T-helper 1 cell (primary cell): ENCODE data around the gene VGLL4.

ENCODE experiments used
- DNase-seq, 5 donors: peaks; one replicate each; pipeline ENCODE4 v3.0.0-alpha.2; 2012 to 2020

VGLL4 gene

GRCh38 chr3:11563159-11563864 is 80.4 kb downstream of the VGLL4 start:
- DNase-seq: no peak

- no peak for DNase-seq
Observed at GRCh38 chr3:11562277-11562881, 81.3 kb downstream of the VGLL4 start.

- DNase-seq: no peak
Observed at GRCh38 chr3:11560746-11561145, 83.0 kb downstream of the VGLL4 start.

- no peak for DNase-seq
Observed at GRCh38 chr3:11559816-11560633, 83.7 kb downstream of the VGLL4 start.

GRCh38 chr3:11558918-11559815 is 84.5 kb downstream of the VGLL4 start:
- DNase-seq: no peak

GRCh38 chr3:11558411-11558903 is 85.3 kb downstream of the VGLL4 start:
- DNase-seq: no peak

GRCh38 chr3:11558002-11558401 is 85.7 kb downstream of the VGLL4 start:
- DNase-seq: no peak

GRCh38 chr3:11556851-11557644 is 86.7 kb downstream of the VGLL4 start:
- DNase-seq: no peak

- DNase-seq: no peak
Observed at GRCh38 chr3:11555881-11556633, 87.7 kb downstream of the VGLL4 start.

GRCh38 chr3:11555211-11555782 is 88.4 kb downstream of the VGLL4 start:
- no peak for DNase-seq

- DNase-seq: no peak
Observed at GRCh38 chr3:11554666-11555065, 89.0 kb downstream of the VGLL4 start.

GRCh38 chr3:11554236-11554610 is 89.5 kb downstream of the VGLL4 start:
- no peak for DNase-seq

- no peak for DNase-seq
Observed at GRCh38 chr3:11553436-11554235, 90.1 kb downstream of the VGLL4 start.

- DNase-seq: no peak
Observed at GRCh38 chr3:11552289-11553264, 91.1 kb downstream of the VGLL4 start.

GRCh38 chr3:11551036-11551435 is 92.7 kb downstream of the VGLL4 start:
- DNase-seq: no peak

- DNase-seq: no peak
Observed at GRCh38 chr3:11549580-11550140, 94.1 kb downstream of the VGLL4 start.

- DNase-seq: no peak
Observed at GRCh38 chr3:11548721-11549131, 95.0 kb downstream of the VGLL4 start.

GRCh38 chr3:11547498-11547897 is 96.2 kb downstream of the VGLL4 start:
- DNase-seq: no peak
